NCI-H460 (cell line): ENCODE results near the gene NXPE3. TPM values are rescaled to one million over a fixed set of nuclear protein-coding genes. Genes with fewer than 3 reads are reported as not detected.

Experiments
- DNase-seq: peaks from one replicate; pipeline ENCODE4 v3.0.0-alpha.2; 2016; ENCODE audit warnings: low read depth; ENCODE audit errors: extremely low read depth
- total RNA-seq: library from RNA; depleted of rRNA; stranded (reverse); fragments of >200 nt; shearing (Covaris generic); gene quantifications from 2 replicates; pipeline ENCODE4 v1.2.3, GENCODE V29; 2014; rRNA removed

Gene NXPE3
- total RNA-seq, 1 experiment from 2014 or later = 22.6 TPM

- no peak for DNase-seq
These were observed 89.0 kb downstream of the NXPE3 start for GRCh38 chr3:101867996-101868395.

- DNase-seq = no peak
These were observed 89.8 kb downstream of the NXPE3 start for GRCh38 chr3:101868534-101869464.

- no peak for DNase-seq
These were observed 91.1 kb downstream of the NXPE3 start for GRCh38 chr3:101870138-101870537.

GRCh38 chr3:101873619-101874018 is 94.6 kb downstream of the NXPE3 start:
- no peak for DNase-seq

- DNase-seq = no peak
These were observed 97.1 kb downstream of the NXPE3 start for GRCh38 chr3:101876142-101876541.

Other genes with a start within 250 kb of the NXPE3 start
- gene TRMT10C, start 217.3 kb upstream of the NXPE3 start, total RNA-seq = 36.4 and 42.0 TPM in 2 replicates
- gene PCNP, start 205.0 kb upstream of the NXPE3 start, total RNA-seq = 88.8 and 97.0 TPM in 2 replicates
- 22.5 and 23.8 TPM in 2 replicates for gene ZBTB11, start 102.1 kb upstream of the NXPE3 start, total RNA-seq
- gene RPL24, start 92.5 kb upstream of the NXPE3 start, total RNA-seq = 2,475 and 2,743 TPM in 2 replicates
- 13.6 and 14.9 TPM in 2 replicates for gene CEP97, start 54.6 kb upstream of the NXPE3 start, total RNA-seq
- gene NFKBIZ, start 70.3 kb downstream of the NXPE3 start, total RNA-seq = 4.0 and 4.7 TPM in 2 replicates